8988T (cell line): ENCODE data around the gene THNSL1.
"Not testable (repeated sequence)": the region's sequence is repeated elsewhere in the genome, so short reads cannot be mapped to it uniquely, and the experiment has no call there.

Experiments used
- DNase-seq: peaks from one replicate; pipeline ENCODE4 v3.0.0; 2011

The THNSL1 gene, protein sequence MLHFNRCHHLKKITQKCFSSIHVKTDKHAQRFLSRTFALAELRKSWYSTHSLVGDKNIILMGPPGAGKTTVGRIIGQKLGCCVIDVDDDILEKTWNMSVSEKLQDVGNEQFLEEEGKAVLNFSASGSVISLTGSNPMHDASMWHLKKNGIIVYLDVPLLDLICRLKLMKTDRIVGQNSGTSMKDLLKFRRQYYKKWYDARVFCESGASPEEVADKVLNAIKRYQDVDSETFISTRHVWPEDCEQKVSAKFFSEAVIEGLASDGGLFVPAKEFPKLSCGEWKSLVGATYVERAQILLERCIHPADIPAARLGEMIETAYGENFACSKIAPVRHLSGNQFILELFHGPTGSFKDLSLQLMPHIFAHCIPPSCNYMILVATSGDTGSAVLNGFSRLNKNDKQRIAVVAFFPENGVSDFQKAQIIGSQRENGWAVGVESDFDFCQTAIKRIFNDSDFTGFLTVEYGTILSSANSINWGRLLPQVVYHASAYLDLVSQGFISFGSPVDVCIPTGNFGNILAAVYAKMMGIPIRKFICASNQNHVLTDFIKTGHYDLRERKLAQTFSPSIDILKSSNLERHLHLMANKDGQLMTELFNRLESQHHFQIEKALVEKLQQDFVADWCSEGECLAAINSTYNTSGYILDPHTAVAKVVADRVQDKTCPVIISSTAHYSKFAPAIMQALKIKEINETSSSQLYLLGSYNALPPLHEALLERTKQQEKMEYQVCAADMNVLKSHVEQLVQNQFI

DNA sequence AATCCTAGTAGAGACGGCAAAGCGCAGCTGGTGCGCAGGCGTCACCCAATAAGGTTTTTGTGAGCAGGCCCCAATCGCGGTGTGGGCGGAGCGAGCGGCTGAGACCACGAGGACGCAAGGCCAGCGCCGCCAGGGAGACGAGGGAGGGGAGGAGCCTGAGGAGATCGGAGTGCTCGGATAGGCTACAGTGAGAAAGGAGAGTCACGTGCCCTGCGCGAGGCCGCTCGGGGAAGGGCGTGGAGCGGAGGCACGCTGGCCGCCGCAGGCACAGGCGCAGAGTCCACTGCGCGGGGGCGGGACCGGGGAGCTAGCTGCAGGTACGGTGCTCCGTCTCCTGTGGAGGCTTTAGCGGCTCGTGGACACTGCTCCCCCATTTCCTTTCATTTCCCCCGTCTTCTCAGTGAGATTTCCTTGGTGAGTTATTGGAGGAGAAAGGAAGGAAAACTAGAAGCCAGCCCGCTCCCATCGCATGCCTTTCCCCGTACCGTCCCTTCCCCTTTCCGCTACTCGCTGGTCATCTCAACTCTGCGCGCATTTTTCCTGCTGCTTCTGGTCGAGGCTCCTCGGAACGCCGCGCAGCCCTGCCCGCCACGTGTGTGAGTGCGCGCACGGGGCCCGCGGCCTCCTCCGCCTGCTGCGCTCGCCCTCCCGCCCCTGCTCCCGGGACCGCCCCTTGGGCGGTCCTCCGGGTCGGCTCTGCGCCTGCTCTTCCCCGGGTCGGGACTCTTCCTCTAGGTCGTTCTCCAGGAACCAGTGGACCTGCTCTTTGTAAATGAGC lies at the start of gene THNSL1:
Gene THNSL1 (plus strand): TSS at position 237 of the 778 bp plus-strand sequence. CDS start 6,612 bp downstream, outside the sequence.
- DNase-seq, result peak; percentile 75

DNA sequence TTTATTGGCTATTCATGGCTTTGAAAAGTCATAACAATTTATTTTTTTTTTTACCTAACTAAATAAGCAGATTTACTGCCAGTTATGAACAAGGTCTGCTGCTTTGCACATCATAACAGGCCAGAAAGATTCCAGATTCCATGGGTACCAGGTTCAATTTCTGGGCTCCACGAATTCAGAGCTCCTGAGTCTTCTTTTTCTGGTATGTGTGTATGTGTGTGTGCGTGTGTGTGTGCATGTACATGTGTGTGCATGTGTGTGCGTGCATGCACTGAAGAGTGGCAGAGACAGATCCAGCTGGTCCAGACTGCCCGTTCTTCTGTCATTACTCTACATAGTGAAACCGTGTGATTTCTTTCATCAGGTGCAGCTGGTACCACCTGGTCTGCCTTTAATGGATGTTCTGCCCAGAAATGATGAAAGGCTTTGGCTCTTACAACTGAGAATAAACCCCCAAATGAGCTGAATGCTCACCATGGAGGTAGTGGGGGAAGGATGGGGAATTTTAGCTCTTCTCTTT lies 49.4 kb upstream of the THNSL1 start:
- DNase-seq, result no peak

DNA sequence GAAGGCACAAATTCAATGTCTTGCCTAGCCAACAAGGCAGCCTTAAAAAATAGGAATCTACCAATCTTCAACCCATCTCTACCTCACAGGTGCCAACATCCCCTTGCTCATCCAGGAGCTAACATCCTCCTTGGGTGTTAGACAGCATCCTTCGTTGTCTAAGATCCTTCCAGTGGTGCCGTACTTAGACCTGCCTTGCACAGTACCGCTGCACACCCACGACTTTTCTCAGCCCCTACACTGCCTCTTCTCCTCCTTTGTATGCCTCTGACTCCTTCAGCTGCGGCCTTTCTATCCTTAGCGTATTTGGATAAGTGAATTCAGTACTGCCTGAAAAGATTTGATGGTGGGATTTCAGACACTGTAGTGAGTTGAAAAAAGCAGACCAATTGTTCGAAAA lies 48.1 kb upstream of the THNSL1 start:
- DNase-seq, result no peak

DNA sequence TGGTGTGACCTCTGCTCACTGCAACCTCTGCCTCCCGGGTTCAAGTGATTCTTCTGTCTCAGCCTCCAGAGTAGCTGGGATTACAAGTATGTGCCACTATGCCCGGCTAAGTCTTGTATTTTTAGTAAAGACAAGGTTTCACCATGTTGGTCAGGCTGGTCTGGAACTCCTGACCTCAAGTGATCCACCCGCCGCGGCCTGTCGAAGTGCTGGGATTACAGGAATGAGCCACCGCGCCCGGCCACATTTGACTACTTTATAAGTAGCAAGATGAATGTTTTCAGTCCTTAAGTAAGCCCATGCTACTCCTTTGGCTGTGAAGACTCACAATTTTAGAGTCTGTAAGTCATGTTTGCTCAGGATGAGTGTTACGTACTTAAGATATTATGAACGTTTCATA lies 47.5 kb upstream of the THNSL1 start:
- not testable (repeated sequence) for DNase-seq

DNA sequence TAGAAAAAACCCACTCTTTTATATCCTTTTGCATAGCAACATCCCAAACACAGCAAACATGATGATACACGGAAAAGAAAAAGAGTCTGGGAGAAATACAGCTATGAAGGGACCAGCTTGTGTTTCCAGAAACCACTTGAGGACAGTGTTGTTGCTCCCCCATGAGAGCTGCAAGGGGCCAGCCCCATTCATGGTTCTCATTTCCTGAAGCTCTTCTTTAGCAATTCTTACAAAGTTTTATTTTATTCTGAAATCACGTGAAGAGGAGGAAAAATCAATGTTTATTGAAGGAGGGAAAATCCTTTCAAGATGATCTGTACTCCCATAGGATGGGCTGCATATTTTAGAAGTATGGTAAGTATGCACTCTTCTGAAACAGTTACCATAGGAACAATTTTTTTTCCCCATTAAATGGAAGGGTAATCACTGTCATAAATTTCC lies 46.6 kb upstream of the THNSL1 start:
- no peak for DNase-seq

DNA sequence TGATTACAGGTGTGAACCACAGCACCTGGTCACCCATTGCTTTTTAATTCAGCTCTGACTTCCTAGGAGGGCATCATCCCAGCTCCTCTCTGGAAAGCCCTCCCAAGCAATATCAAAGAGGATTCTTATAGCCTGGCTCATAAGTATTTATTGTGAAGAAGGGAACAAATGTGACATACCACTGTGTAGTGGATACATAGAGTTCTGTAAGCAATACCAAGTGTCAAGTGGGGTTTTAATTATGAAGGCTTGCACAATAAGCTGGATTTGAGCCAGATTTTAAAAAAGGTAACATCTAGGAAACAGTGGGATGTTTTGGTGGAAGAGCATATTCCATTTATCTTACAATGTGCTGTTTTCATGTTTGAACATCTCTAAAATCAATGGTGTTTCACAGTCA lies 45.0 kb upstream of the THNSL1 start:
- no peak for DNase-seq

DNA sequence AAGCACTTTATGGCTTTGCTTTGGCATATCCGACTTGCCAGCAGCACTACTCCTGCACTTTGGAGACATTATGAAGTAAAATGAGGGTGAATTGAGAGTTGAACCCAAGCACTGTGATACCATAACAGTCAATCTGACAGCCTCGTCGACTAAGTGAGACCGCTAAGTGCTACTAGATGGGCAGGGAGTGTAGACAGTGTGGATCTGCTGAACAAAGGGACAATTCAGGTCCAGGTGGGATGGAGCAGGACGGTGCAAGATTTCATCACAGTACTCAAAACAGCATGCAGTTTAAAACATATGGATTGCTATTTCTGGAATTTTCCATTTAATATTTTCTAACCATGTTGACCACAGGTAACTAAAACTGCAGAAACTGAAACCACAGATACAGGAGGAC lies 43.2 kb upstream of the THNSL1 start:
- DNase-seq, result no peak

DNA sequence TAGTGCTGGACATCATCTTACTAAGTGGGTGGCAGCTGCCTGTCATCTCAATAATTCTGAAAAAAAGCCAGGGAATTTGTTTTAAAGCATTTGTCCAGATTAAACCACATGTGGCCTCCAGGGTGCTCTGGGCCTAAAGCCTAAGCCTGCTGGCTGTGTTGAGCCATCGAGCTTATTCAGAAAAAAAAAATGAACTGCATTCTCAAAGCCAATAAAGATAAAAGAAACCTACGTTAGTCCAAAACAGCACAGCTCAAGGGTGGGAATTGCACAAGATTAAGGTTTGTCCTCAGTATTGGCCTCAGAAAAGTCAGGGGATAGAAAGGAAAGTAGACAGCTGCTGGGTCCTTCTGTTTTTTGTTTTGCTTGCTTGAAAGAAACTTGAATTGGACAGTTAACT lies 41.4 kb upstream of the THNSL1 start:
- no peak for DNase-seq

DNA sequence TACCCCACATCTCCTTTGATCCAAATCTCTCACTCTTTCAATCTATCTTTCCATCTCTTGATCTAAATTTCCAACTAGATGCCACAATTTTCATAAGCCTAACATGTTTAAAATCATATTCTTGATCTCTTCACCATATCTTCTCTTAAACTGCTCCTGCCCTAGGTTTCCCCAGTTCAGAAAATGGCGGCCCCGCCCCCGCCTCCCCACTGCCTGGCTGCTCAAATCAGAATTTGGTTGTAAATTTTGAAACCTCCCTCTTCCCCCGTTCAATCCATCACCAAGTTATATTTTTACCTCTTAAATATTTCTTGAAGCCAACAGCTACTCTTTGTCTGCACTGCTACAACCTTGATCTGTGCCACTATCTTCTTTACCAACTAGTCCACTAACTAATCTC lies 36.7 kb upstream of the THNSL1 start:
- no peak for DNase-seq

DNA sequence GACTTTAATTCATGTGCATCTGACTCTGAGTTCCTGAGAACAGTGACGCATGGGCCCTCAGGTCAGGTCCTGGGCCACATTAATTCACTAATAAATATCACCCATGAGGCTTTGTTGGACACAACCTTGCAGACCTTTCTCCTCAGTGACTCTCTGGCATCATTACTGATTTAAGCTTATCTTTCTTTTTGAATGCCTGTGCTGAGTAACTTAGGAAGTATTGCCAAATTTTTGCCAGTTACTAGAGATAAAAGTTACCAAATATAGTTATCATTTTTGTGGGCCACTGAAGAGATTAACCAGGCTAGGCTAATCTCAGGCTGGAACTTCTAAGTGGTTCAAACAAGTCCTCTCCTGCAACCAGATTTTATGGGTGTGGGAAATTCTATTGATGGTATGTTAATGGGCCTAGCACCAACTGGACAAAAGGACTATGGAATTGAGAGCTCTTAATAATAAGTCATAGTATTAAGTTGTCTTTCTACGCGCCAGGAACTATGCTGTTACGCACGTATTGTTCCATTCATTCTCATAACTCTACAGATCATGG lies 35.2 kb upstream of the THNSL1 start:
- no peak for DNase-seq

DNA sequence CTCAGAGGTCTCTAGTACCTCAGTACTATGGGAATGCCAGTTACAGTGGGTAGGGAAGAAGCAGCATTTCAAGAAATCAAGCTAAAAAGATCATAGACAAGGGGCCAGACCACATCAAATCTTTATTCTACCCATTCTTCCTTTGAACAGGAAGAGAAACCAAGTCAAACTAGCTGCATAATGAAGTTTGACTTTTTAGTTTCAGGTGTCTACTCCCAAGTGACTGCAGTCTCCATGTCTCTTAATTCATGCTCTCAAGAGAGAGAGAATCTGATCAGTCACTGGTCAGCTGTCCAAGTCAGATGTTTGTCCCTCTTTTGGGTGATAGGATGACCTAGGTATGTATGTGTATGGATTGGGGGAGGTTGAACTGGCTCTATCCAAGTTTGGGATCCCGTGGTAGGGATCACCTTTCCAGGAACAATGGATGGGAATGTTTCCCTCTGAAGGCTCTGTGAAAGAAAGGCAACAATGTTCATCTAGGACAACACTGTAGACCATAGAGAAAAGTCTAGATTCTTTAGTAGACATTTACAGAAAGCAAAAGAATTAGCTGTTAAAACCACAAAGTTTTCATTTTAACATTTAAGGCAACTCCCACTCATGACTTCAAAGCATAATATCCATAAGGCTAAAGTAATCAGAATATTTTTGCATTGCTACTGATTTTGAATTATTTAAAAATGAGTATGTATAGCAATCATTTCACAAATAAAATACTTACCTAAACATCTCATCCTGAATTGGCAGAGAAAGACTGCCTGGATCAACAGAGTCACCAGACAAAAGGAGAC lies 33.9 kb upstream of the THNSL1 start:
- DNase-seq, result no peak

DNA sequence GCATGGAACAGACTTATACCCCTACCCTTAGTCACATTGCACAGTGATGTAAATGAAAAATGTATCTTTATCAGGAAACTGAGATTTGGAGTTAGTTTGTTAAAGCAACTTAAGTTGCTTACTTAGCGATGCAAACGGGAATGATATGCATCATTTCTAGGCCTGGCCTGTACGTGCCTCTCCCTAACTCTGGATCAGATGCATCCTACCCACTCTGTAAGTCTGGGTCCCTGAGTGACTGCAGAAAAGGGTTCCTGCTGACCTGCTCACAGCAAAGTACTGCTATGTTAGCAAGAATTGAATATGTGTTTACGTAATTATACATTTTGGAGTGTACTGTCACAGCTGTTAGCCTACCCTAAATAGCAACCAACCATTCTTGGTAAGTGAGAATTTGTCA lies 33.3 kb upstream of the THNSL1 start:
- DNase-seq, result no peak

DNA sequence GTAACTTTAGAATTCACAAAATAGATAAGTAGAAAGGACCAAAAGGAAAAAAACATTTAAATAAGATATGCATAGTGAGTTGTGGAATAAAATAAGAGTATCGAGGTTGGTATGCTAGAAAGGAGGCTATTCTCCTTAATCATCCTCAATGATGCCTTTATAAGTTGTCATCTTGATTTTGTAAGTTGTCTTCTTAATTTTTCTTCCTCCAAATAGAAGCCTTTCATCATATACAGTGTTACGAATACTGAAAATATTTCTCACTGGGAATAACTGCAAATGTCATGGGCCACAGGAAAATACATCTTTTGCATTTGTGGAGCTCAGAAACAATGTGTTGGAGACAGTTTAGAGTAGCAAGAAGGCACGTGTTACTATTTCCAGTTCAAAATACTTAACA lies 32.5 kb upstream of the THNSL1 start:
- no peak for DNase-seq

DNA sequence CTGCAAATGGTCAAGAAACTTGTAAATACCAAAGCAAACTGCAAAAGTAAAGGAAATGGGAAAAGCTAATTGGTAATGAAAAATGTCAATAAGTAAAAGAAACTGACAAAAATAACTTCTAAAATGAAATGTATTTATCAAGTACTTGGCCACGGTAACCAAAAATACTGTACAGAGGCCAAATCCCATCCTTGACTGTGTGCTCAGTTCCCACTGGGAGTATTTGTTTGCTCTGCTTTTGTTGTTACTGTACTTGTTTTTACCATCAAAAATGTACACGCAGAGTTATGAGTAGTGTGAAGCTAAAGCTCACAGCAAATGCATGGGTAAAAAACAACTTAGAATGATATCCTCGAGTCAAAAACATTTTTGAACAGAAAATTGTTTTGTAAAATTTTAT lies 31.5 kb upstream of the THNSL1 start:
- DNase-seq, result no peak

DNA sequence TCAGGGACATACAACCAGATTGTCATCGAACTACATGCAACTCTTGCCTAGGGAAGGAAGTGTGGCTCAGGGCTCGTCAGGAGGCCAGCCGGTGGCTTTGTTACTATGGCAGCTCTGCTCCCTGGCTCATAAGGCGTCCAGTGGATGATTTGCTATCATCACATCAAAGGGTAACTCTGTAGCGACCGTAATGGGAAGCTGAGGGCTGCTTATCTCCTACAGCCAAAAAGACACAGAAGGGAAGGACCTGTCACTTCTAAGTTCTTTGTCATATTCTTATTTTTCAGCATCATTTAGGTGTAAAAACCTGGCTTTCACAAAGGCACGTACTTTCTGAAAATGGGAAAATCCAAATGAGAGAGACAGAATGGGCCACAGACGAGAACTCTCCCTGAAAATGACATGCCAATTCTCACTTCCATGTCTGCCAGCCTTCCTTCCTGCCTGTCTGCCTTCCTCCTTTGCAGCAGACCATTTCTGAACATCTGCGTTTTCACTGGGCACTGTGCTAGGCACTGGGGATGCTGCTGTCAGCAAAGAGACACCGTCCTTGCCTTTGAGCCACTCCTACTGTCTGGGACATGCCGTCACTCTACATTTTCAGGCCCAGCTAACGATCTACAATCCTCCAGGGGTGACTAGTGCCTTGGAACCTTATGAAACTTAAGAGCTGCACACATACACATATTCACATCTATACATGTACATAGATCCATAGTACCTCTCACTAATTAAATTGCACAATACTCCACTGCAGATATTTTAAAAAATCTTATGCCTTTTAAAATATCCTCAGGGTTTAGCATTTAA lies 27.4 kb upstream of the THNSL1 start:
- no peak for DNase-seq

DNA sequence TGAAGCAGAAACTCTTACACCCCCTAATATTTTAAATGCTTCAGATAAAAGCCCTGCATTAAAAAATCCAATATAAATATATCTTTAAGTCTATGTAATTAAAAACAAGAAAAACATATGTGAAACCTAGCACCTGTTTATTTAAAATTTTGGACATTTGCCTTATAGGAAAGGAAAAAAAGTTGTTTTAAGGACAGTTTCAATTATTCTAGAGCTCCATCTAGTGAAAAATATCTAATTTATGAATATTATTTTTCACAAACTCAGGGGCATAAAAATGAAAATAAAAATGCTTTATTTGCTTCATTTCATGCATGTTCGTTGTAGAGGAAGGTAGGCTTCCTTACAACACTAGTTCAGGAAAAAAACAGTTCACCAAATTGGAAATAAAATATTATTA lies 26.5 kb upstream of the THNSL1 start:
- DNase-seq, result no peak

DNA sequence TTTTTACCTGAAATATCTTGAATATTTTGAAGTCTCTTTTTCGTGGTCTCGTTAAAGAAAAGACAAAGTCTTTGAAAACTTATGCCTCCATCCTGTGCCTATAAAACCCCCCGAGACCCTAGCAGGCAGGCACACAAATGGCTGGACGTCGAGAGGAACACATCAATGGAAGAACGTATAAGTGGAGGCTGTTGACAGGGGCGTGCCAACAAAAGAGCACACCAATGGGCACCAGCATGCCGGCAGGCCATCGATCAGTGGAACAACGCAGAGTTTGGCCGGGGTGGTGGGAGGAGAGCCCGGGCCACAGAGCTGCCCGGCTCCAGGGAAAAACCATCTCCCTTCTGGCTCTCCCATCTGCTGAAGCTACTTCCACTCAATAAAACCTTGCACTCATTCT lies 25.1 kb upstream of the THNSL1 start:
- DNase-seq, result no peak

DNA sequence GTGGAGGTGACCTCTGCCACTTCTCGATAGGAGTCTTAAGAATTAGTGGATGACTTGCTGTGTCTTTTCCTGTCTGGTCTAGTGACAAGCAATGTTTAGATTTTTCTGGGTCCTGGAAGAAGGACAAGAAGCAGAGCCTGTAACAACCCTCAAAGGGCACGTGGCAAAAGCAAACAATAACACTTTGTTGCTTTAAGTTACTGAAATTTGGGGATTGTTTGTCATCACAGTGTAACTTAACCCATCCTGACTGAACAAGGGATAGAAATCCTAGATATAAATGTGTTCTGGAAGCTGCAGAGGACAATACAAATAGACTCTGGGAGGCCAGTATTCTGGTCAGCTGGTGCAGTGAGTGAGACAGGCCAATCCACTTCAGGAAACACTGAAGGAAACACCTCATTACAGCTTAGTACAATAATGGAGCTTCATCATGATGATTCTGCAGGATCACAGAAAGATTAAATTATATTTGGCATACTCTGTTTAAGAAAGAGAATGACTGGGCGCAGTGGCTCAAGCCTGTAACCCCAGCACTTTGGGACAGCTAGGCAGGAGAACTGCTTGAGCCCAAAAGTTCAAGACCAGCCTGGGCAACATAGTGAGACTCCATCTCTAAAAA lies 23.8 kb upstream of the THNSL1 start:
- DNase-seq, result no peak

DNA sequence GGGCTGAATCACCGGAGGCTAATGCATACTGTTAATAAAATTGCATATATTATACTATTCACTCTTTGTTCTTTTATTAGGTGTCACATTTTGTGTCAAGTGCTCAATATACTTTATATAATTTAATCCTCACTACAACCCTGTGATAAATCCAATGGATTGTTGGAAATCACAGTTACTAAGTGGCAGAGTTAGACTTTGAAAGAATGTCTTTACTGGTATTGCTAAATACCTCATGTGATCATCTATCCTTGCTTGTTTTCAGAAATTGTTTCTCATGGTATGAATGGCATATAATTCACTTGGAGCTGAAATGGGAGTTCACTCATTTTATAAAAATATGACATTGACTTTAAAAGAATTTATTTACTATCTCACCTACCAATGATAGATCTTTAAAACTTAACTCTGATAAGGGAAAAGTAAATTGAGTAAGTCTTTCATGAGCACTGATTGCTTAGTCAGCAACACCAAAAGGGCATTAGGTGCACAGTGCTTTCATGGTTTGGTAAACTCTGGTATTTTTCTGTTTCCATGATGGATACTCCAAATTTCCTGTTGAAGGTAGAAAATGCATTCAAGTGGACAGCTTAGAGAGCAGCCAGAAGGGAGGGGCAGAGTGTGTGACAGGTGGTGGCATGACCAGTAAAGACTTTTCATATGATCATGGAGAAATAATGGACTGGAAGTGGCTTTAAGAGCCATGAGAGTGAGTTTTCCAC lies 23.0 kb upstream of the THNSL1 start:
- no peak for DNase-seq

DNA sequence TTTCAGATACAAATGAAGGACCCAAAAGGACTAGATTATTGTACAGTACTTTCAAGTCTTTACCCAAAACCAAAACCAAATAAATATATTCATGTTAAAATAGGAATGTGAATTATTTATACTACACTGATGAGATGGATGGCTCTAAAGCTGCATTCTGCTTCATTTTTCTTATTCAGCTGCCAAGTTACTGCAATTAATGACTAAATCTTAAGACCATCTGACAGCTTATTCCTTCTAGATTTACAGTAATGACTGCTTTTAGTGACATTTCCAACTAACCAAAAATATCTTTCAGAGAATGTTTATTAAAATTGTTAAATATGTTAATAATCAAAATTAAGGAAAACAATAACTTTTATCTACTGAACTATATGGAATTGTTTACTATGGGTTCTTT lies 21.3 kb upstream of the THNSL1 start:
- no peak for DNase-seq
